Right hindlimb (tissue), 1 donor: ENCODE data around the gene OR5B17.
"Not testable (repeated sequence)": the region's sequence is repeated elsewhere in the genome, so short reads cannot be mapped to it uniquely, and the experiment has no call there.

Experiments used
- DNase-seq: peaks from one replicate; pipeline ENCODE4 v3.0.0-alpha.2; 2018

The OR5B17 gene

DNA sequence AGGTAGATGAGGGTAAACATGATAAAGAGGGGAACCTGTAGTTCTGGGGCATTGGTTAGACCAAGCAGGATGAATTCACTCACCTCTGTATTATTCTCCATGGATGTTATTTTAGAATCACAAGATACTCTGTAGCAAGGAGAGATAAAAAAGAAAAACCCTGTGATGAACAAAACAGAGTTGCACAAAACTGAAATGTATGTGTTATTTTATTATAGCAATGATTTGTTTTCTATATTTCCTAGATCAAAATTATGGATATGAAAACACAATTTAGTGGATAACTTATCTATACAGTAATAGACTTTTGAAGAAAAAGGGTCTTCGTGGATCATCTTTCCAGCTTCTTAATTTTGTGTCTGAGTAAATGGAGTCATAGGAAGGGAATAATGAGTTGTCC, at the start of gene OR5B17:
Gene OR5B17, minus strand, starts transcription at position 101 of the 400 bp plus-strand sequence. Its CDS starts 0 bp downstream, at position 101.
- no peak for DNase-seq

DNA sequence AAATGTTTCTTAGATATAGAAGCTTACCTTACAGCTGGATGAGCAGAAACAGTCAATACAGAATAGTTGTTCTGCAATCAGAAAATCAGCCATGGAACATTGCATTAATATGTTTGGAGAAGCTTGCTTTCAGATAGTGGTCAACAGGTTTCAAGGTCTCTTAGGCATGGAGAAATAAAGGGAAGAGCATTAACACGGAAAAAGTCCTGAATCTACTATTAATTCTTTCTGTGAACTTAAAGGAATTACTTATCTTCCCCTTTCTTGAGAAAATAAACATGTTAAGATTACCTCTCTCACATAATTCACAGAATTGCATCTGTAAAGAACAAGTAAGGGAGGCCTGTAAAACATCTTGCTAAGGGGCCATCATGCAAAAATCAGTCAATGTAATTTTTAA, 47.9 kb upstream of the OR5B17 start, which contains the start of gene OR5B3:
Gene OR5B3, minus strand, starts transcription at position 101 of the 400 bp plus-strand sequence. CDS start 3,465 bp downstream, outside the sequence.
- no peak for DNase-seq

DNA sequence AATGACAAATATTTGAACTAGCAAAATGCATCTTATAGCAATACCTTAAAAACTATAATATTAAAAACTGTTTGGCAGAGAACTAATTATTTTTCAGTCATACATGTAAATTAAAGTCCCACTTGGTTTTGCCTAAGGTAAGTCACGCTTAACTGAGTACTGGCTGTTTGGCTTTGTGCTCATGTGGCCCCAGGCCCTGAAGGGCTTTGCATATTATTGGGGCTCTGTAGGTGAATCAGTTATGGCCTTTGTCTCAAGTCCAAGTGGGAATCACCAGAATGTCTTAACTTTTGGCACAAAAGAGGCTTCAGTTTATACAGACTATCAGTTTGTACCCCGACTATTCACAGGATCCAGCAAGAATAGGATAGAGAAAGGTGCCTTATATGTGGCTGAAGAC, 40.8 kb upstream of the OR5B17 start:
- DNase-seq, result not testable (repeated sequence)

DNA sequence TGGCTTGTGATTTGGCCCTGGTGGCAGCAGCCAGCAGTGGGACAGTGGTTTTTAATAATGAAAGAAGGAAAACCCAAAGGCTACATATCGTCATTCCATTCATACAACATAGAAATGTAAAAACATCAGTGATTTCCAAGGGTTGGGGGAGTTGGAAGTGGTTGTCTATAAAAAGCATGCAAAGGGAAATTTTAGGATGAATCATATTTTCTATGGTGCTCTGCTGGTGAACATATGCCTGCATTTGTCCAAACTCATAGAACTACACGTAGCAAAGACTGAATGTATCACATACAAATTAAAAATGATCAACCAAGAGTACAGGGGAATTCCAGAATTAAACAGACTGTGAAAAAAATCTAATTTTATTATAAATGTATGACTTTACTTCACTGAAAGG, 36.7 kb upstream of the OR5B17 start:
- no peak for DNase-seq

DNA sequence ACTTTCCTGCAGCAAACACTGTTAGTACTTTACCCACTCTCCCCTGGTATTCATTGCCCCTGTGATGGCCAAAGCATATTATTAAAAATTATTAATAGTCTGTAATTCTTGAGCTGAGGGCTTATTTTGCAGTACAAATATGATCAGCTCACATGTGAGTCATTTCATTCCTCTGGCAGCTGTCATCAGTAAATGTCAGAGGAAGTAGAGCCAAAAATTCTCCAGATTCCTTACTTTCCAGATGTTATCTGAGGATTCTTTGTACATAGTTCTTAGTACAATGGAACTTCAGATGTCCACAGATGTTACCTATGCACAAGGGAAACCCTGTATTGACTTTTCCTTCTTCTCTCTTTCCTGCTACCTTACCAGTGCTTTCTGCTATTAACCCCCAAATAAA, 35.3 kb upstream of the OR5B17 start:
- DNase-seq, result no peak

DNA sequence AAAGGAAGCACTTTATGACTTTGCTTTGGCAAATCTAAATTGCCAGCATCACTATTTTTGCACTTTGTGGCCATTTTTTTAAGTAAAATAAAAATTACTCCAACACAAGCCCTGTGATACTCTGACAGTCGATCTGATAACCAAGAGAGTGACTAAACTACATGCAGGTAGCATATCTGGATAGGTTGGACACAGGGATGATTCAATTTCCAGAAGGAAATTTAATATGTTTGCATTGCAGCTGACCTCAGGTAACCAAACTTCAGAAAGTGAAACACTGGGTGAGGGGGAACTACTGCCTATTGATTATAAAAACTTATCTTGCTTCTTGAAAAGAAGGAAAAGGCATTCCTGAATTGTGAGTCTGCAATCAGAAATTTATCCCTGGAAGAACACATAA, 33.9 kb upstream of the OR5B17 start:
- DNase-seq, result no peak

DNA sequence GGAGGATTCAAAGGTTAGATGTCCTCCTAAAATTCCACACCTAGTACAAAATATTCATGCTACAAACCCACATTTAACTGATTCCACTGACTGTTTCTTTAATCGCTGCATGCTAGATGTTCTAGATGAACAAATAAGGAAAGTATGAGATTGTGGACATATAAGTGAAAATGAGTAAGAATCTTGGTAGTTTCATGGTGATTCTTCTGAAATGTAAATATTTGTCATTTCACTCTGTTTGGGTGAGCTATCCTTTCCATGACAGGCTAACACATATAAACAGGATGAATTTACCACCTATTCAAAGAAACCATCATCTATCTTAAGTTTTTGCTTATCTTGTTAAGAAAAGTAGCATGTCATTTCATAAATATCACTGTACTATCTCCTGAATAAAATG, 33.0 kb upstream of the OR5B17 start:
- no peak for DNase-seq

DNA sequence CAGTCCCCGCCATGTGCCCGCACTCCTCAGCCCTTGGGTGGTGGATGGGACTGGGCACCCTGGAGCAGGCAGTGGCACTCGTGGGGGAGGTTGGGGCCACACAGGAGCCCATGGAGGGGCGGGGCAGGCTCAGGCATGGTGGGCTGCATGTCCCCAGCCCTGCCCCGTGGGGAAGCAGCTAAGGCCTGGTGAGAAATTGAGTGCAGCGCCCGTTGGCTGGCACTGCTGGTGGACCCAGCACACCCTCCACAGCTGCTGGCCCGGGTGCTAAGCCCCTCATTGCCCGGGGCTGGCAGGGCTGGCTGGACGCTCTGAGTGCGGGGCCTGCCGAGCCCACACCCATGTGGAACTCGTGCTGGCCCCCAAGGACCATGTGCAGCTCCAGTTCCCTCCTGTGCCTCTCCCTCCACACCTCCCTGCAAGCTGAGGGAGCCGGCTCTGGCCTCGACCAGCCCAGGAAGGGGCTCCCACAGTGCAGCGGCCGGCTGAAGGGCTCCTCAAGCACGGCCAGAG, 31.7 kb upstream of the OR5B17 start:
- DNase-seq, result no peak

DNA sequence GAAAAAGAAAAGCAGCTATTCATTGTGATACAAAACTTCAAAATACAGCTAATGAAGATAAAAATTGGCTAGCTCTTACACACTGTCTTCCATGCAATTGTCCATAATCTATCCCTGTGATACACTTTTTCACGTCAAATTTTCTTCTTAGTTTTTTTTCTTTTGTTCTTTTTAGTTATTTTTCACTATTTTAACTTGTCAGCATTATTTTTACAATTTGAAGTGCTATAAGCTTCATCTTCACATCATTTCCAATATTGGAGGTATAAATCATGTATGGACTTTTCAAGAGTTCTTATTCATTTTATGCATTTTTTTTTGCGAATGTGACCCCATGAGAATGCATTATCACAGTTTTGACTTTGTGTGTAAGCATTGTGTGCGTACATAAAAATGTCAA, 4.1 kb downstream of the OR5B17 start:
- no peak for DNase-seq

DNA sequence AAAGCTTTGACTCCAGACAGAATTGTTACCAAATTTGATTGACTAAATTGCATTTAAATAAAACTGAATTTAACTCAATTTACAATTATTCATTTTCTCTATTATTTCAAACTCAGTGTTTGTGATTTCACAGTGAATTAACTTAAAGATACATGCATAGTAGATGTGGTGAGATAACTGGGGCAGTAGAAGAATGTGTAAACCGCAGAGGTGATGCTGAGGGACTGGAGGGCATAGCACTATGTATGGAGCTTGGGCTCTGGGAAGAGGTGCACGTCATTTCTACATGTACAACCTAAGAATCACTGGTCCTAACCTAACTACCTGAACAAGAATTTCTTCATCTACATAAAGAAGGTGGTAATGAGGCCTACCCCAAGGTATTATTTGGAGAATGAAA, 13.7 kb downstream of the OR5B17 start:
- DNase-seq, result no peak

DNA sequence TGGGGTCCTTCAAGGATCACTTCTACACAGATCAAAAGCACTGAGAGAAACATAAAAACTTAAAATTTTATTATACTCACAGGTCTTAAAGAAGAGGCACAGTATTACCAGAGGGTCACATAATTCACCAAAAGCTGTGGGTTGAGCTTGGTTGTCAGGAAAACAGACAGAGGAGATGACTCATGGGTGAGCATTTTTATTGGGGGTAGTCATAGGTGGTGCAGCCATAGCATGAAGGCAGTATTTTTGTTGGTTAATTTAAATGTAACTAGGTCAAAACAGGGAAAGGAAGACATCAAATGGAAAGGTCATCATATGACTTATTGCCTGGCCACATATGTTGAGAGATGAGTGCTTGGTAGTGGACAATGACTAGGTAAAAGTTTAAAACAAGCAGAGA, 24.2 kb downstream of the OR5B17 start:
- DNase-seq, result no peak

DNA sequence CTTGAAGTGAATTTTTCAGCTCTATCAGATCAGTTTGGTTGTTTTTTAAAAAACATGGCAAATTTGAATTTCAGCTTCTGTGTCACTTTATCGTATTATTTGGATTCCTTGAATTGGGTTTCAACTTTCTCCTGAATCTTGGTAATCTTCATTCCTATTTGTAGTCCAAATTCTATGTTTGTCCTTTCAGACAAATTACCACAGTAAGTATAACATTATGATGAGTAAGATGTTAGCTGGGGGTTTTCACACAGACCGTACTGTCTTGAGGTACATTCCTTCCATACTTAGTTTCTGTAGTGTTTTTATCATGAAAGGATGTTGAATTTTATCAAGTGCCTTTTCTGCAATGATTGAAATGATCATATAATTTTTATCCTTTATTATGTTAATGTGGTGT, 28.0 kb downstream of the OR5B17 start:
- no peak for DNase-seq

DNA sequence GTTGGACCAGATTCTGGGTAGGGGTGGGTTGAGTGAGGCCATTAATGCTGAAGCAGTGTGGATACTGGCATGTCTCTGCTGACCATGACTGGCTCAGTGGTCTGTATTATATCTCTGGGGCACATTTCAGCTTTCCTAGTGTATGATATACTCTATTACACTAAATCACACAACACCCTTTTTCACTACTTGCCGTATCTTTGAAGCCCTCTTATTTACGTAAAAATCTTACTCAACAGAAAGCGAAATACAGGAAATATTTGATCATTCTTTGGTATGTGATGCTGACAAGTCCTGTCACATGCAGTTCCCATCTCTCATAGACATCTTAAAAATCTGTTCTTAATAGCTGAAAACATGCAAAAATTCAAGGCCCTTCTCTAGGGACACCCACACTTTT, 40.3 kb downstream of the OR5B17 start:
- DNase-seq, result no peak

DNA sequence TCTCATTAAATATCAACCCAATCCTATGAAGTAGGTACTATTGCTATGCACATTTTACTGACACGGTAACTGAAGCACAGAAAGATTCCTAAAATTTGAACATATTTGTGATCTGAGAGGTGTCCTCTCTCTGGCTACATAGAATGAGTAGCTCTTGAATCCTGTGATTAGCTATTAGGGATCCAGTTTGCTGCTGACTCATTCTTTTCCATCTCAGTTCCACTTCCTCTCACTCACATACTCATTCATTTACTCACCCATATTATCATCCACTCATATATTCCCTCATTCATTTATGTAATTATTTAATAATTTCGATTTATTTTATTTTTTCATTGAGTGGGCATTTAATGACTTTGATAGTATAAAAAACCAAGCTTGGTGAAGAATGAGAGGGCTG, 42.7 kb downstream of the OR5B17 start:
- no peak for DNase-seq
